ENCODE data around the gene HIVEP1. TPM values are rescaled to one million over a fixed set of nuclear protein-coding genes. Genes with fewer than 3 reads are reported as not detected.

The HIVEP1 gene
- total RNA-seq, 3 donors from 2014 or later (not counting 1 experiment from before 2014, with no cell fraction given): 26.3 to 37.9 (median 28.4) TPM

DNA sequence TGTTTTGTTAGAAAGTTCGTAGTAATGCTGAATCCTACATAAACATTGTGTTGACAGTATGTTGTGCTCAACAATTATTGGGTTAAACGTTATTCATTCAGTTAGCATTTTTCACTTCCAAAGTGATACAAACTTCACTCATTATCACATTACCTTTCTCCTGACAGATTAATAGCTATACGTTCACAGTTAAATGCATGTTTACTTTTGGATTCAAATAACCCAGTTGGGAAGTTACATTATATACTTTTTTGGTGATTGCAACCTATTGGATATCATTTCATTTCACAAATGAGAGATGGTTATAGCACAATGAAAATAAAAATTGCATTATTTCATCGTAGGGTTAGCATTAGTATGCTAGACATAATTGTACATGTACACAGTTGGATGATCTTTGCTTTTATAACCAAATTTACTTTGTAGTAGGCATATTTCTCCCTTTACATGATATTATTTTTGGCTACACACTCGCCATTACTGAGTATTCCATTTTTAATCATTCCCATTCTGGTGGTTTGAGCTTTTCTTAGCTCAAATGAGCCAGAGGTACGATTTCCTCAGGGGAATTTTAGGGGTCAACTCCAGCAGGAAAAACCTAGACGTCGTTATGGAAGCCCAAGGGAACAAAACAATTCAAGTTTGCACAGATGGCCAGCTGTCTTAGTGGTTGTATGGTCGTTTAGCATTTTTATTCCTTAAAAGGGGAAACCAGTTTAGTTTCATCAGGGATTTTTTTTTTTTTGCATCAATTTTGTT is 2.1 kb upstream of the HIVEP1 start:
- H3K27ac Mint-ChIP-seq: peak overlapping the region; percentile 98
- Histone ChIP-seq H3K9me3 (ENCODE audit: control insufficient read depth, insufficient read depth, low read length) (no peaks in the 10 kb centered on the region), H3K27me3 (ENCODE audit: control insufficient read depth, insufficient read depth, low read length) (no peaks in the 10 kb centered on the region), H3K27ac (ENCODE audit: low read length) (peak overlapping the region; percentile 95), H3K4me1 (ENCODE audit: control insufficient read depth, insufficient read depth, low read length) (peaks cover 21% of the 10 kb centered on the region), H3K36me3 (ENCODE audit: control insufficient read depth, insufficient read depth, low read length) (no peaks in the 10 kb centered on the region), H3K4me3 (ENCODE audit: low read length) (peak overlapping the region; percentile 71)
- H3K36me3 Mint-ChIP-seq: no peaks in the 10 kb centered on the region
- ATAC-seq (no peak), DNase-seq (peak in 1 of 2 donors; percentile 22)
- H3K9me3 Mint-ChIP-seq: no peaks in the 10 kb centered on the region
- H3K27me3 Mint-ChIP-seq (ENCODE audit: low read depth in 2 of 2): peaks cover 0 to 4% of the 10 kb centered on the region in 2 donors
- TF ChIP-seq CTCF (IDR thresholded peaks at IDR 0.05): no peak
- intact Hi-C loops (cut with micrococcal nuclease): loop anchor here (5.0 kb wide), 1 partner anchor 643 kb away; no protein-coding TSS in a partner anchor
- H3K4me3 Mint-ChIP-seq: peak overlapping the region; percentile 96
- WGBS (ENCODE audit: insufficient coverage): 11% methylated on average over 7 of the region's 9 CpGs
- peaks cover 41 to 45% of the 10 kb centered on the region in 2 donors for H3K4me1 Mint-ChIP-seq

- under 1% methylated on average over 19 of the region's 22 CpGs for WGBS (ENCODE audit: insufficient coverage)
- Mint-ChIP-seq H3K27ac (peak overlapping the region; percentile 98), H3K4me3 (peak overlapping the region; percentile 96), H3K9me3 (no peaks in the 10 kb centered on the region), H3K27me3 (ENCODE audit: low read depth in 2 of 2) (peaks cover 0 to 4% of the 10 kb centered on the region in 2 donors), H3K4me1 (peaks cover 48 to 49% of the 10 kb centered on the region in 2 donors), H3K36me3 (no peaks in the 10 kb centered on the region)
- DNase-seq: peak in 1 of 2 donors; percentile 60
- H3K9me3 ChIP-seq (ENCODE audit: control insufficient read depth, insufficient read depth, low read length): no peaks in the 10 kb centered on the region
- H3K27ac ChIP-seq (ENCODE audit: low read length): peak overlapping the region; percentile 95
- no peaks in the 10 kb centered on the region for H3K36me3 ChIP-seq (ENCODE audit: control insufficient read depth, insufficient read depth, low read length)
- peak overlapping the region; percentile 71 for H3K4me3 ChIP-seq (ENCODE audit: low read length)
- H3K4me1 ChIP-seq (ENCODE audit: control insufficient read depth, insufficient read depth, low read length): peaks cover 21% of the 10 kb centered on the region
- ATAC-seq: no peak
- no peak for TF ChIP-seq CTCF (IDR thresholded peaks at IDR 0.05)
- intact Hi-C loops (cut with micrococcal nuclease): loop anchor here (5.0 kb wide), 1 partner anchor 643 kb away; no protein-coding TSS in a partner anchor
- H3K27me3 ChIP-seq (ENCODE audit: control insufficient read depth, insufficient read depth, low read length): no peaks in the 10 kb centered on the region
Observed at GRCh38 chr6:12010635-12011275, 1.4 kb upstream of the HIVEP1 start.

- Mint-ChIP-seq H3K4me1 (peaks cover 48 to 49% of the 10 kb centered on the region in 2 donors), H3K9me3 (no peaks in the 10 kb centered on the region), H3K4me3 (peak overlapping the region; percentile 96), H3K27me3 (ENCODE audit: low read depth in 2 of 2) (peaks cover 0 to 4% of the 10 kb centered on the region in 2 donors), H3K27ac (peak overlapping the region; percentile 98 to 99), H3K36me3 (no peaks in the 10 kb centered on the region)
- Histone ChIP-seq H3K36me3 (ENCODE audit: control insufficient read depth, insufficient read depth, low read length) (no peaks in the 10 kb centered on the region), H3K27me3 (ENCODE audit: control insufficient read depth, insufficient read depth, low read length) (no peaks in the 10 kb centered on the region), H3K4me3 (ENCODE audit: low read length) (peak overlapping the region; percentile 71), H3K27ac (ENCODE audit: low read length) (peak overlapping the region; percentile 95), H3K9me3 (ENCODE audit: control insufficient read depth, insufficient read depth, low read length) (no peaks in the 10 kb centered on the region), H3K4me1 (ENCODE audit: control insufficient read depth, insufficient read depth, low read length) (peaks cover 21% of the 10 kb centered on the region)
- no peak for TF ChIP-seq CTCF (IDR thresholded peaks at IDR 0.05)
- ATAC-seq (peak; percentile 68 to 90 (median 77)), DNase-seq (peak; percentile 94 to 98)
- intact Hi-C loops (cut with micrococcal nuclease): loop anchor here (5.0 kb wide), 1 partner anchor 644 kb away; no protein-coding TSS in a partner anchor
- under 1% methylated on average over 82 of the region's 99 CpGs for WGBS (ENCODE audit: insufficient coverage)
Observed at GRCh38 chr6:12011276-12012037, 655 bp upstream of the HIVEP1 start.

Measured in natural killer cell (primary cell).